GM06990 (cell line): ENCODE measurements around the gene NEDD4L.

ENCODE experiments used
- DNase-seq: peaks from one replicate; pipeline ENCODE4 v3.0.0-alpha.2; 2011; ENCODE audit not compliant: insufficient read length; ENCODE audit errors: extremely low read depth
- H3K27me3 ChIP-seq: replicated peaks from 2 replicates; pipeline ENCODE4 v1.6.0; 2011; ENCODE audit warnings: low read length; ENCODE audit not compliant: control insufficient read depth, insufficient read depth
- H3K36me3 ChIP-seq: 2 replicates; pipeline ENCODE4 v1.5.1; 2011; ENCODE audit warnings: low read length; ENCODE audit not compliant: control insufficient read depth, insufficient read depth
- H3K4me3 ChIP-seq: replicated peaks from 2 replicates; pipeline ENCODE4 v1.5.1; 2011; ENCODE audit warnings: low read depth, mild to moderate bottlenecking, control low read depth, low read length
- CTCF ChIP-seq: IDR thresholded peaks from 2 replicates; pipeline ENCODE4 v1.5.1; 2011; ENCODE audit warnings: low read length, control low read depth, mild to moderate bottlenecking, inconsistent platforms; ENCODE audit not compliant: insufficient read depth, poor library complexity, severe bottlenecking

Gene NEDD4L

GRCh38 chr18:58152891-58153290 is 108.9 kb downstream of the NEDD4L start:
- Histone ChIP-seq H3K27me3 (no peaks in the 10 kb centered on the region), H3K4me3 (no peak overlapping the region), H3K36me3 (no peaks in the 10 kb centered on the region)
- DNase-seq = no peak
- no peak for TF ChIP-seq CTCF

DNA sequence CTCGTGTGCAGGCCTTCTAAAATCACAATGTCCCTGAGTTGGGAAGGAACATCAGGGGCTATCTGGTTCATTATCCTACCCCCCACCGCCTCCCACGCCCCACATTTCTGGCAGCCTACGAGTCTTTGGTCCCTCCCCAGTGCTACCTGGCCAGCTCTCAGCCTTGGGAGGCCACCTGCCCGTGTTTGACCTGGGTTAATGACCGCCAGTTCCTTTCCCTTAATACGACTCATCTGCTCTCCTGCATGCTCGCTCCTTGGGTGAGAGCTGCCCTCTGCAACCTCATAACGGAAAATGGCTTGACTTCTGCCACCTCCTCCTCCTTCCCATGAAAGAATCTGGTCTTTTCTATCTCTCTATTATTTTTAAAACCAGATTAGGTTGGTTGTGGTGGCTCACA is 112.5 kb downstream of the NEDD4L start:
- no peak for DNase-seq
- no peak for TF ChIP-seq CTCF
- no peak overlapping the region for H3K4me3 ChIP-seq
- no peaks in the 10 kb centered on the region for H3K27me3 ChIP-seq
- no peaks in the 10 kb centered on the region for H3K36me3 ChIP-seq

DNA sequence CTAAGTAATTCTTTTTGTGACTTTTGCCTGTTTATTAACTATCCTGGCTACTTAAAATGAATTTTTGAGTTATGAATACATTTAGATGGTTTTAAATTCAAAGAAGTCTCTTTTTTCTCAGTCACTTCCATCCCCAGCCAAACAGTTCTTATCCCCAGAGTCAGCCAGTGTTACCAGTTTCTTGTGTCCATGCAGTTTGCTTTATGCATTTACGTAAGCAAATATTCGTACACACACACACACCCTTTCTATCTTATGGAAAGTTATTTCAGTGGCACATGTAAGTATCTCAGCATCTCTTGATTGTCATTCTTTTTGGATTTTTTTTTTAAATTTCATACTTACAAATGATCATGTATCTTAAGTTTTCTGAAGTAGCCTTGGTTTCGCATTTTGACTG is 113.2 kb downstream of the NEDD4L start:
- H3K4me3 ChIP-seq = no peak overlapping the region
- H3K27me3 ChIP-seq = no peaks in the 10 kb centered on the region
- H3K36me3 ChIP-seq = no peaks in the 10 kb centered on the region
- no peak for TF ChIP-seq CTCF
- DNase-seq = no peak

GRCh38 chr18:58158008-58158407 is 114.0 kb downstream of the NEDD4L start:
- no peaks in the 10 kb centered on the region for H3K36me3 ChIP-seq
- no peak for DNase-seq
- no peaks in the 10 kb centered on the region for H3K27me3 ChIP-seq
- no peak overlapping the region for H3K4me3 ChIP-seq
- TF ChIP-seq CTCF = no peak

DNA sequence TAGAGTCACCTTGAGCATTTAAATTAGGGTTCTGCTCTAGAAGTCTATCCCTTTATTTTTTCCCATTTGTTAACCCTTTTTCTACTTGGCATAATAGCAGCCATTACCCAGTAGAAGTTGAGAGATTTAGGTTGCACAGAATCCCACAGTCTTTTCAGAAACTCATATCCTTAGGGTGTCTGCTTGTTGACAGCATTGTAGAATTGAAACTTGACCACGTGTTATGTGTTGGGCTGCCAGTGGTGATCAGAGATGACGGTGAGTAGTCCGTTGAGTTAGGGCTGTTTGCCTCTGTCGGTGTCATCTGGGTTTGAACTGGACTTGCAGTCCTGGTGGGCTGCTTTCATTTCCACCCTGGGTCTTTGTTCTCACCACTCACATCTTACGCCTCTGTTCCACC is 114.4 kb downstream of the NEDD4L start:
- no peak for TF ChIP-seq CTCF
- Histone ChIP-seq H3K27me3 (no peaks in the 10 kb centered on the region), H3K4me3 (no peak overlapping the region), H3K36me3 (no peaks in the 10 kb centered on the region)
- DNase-seq = no peak

GRCh38 chr18:58161659-58162058 is 117.6 kb downstream of the NEDD4L start:
- Histone ChIP-seq H3K36me3 (no peaks in the 10 kb centered on the region), H3K4me3 (no peak overlapping the region), H3K27me3 (no peaks in the 10 kb centered on the region)
- TF ChIP-seq CTCF = no peak
- no peak for DNase-seq
